ENCODE data around the gene BAMBI. TPM values are rescaled to one million over a fixed set of nuclear protein-coding genes. Genes with fewer than 3 reads are reported as not detected.
A peak's percentile ranks its signal among the peaks of the same experiment; 100 is the strongest.

Gene BAMBI
- total RNA-seq, 1 experiment from 2014 or later, result 76.9 TPM

DNA sequence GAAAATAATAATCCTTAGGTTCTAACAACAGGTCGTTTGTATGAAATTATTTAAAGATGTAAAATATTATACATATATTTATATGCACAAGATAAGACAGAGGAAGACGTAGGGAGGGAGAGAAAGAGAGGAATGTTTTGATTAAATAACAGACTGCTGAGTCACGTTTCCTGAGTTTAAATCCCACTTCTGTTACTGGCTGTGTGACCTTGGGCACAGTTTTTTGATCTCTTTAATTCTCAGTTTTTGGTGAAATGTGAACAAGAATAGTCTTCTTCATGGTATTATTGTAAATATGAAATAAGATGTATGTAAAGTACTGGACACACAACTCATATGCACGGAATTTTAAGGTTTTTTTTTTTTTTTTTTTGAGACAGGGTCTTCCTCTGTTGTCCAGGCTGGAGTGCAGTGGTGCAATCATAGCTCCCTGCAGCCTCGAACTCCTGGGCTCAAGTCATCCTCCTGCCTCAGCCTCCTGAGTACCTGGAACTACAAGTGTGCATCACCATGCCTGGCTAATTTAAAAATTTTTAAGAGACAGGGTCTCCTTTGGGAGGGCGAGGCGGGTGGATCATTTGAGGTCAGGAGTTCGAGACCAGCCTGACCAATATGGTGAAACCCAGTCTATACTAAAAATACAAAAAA, 42.6 kb downstream of the BAMBI start:
- Histone ChIP-seq H3K4me3 (no peak overlapping the region), H3K9me3 (replicated peaks) (no peaks in the 10 kb centered on the region), H3K27ac (peak overlapping the region; percentile 48; the same call in 1 of the 2 replicates), H3K27me3 (replicated peaks) (no peaks in the 10 kb centered on the region), H3K4me1 (replicated peaks) (peaks cover 31% of the 10 kb centered on the region), H3K36me3 (no peaks in the 10 kb centered on the region)
- peak in 1 of 2 experiments; percentile 58 for DNase-seq (ENCODE audit: low read depth in 1 of 2, low spot score in 2 of 2)

GRCh38 chr10:28721318-28721951, 44.1 kb downstream of the BAMBI start:
- Histone ChIP-seq H3K36me3 (no peaks in the 10 kb centered on the region), H3K27me3 (replicated peaks) (no peaks in the 10 kb centered on the region), H3K4me1 (replicated peaks) (peaks cover 31% of the 10 kb centered on the region), H3K27ac (no peak overlapping the region), H3K4me3 (no peak overlapping the region), H3K9me3 (replicated peaks) (no peaks in the 10 kb centered on the region)
- DNase-seq (ENCODE audit: low read depth in 1 of 2, low spot score in 2 of 2), result no peak

DNA sequence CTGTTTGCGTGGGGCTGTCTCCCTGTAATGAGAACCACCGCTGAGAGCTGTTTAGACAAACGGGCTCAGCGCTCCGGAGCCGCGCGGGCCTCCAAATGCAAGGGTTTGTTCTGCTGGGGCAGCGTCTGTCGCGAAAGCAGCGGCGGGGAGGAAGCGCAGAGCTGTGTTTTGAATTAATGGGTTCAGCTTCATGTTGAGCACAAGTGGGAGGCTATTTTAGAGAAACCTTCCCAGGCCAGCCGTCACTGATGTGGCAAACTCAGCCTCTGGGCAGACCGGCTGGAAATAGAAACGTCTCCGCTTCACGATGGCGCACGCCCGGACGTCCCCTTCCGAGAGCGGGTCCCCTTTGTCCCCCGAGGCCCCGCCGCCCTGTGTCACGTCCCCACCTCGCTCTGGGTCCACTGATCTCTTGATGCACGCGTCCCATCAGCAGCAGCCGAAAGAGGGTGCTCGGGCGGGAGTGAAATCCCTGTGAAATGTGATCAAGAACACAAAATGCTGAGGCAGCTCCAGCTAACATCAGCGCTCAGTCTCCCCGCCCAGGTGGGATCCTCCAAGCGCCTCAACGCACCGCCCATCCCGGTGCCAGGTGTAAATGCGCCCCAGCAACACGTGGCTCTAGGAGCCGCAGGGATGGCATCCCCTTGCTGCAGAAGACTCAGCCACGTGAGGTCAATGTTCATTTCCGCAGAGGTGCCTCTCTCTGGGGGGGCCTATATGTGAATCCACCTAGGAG, 44.9 kb downstream of the BAMBI start:
- Histone ChIP-seq H3K9me3 (replicated peaks) (no peaks in the 10 kb centered on the region), H3K4me3 (peak overlapping the region; percentile 35), H3K27ac (no peak overlapping the region), H3K27me3 (replicated peaks) (no peaks in the 10 kb centered on the region), H3K4me1 (replicated peaks) (peaks cover 31% of the 10 kb centered on the region), H3K36me3 (no peaks in the 10 kb centered on the region)
- peak; percentile 37 to 50 for DNase-seq (ENCODE audit: low read depth in 1 of 2, low spot score in 2 of 2)

DNA sequence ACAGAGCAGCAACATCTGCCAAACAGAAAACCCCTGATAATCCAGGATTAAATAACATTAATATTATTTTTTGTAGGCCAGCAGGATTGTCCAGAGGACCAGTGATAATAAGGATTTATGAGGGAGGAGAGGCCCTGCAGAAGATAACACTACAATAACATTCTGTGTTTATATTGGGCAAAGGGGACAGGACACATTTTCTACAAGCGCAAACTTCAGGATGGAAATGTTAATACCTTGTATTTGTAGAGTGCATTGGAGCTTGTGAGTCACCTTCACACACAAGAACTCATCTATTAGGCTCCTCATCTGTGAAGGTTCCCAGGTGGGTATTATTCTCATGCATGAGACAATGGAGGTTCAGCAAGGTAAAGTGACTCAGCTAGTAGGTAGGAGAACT, 51.0 kb downstream of the BAMBI start:
- DNase-seq (ENCODE audit: low read depth in 1 of 2, low spot score in 2 of 2), result no peak
- Histone ChIP-seq H3K36me3 (no peaks in the 10 kb centered on the region), H3K4me3 (no peak overlapping the region), H3K27me3 (replicated peaks) (no peaks in the 10 kb centered on the region), H3K9me3 (replicated peaks) (no peaks in the 10 kb centered on the region), H3K4me1 (replicated peaks) (peaks cover 13% of the 10 kb centered on the region; the same call in 1 of the 2 replicates), H3K27ac (no peak overlapping the region)

GRCh38 chr10:28730031-28730778, 52.9 kb downstream of the BAMBI start:
- Histone ChIP-seq H3K4me1 (replicated peaks) (peaks cover 23% of the 10 kb centered on the region), H3K27me3 (replicated peaks) (no peaks in the 10 kb centered on the region), H3K36me3 (no peaks in the 10 kb centered on the region), H3K9me3 (replicated peaks) (peaks cover 7% of the 10 kb centered on the region; the same call in 1 of the 2 replicates), H3K4me3 (no peak overlapping the region), H3K27ac (peak overlapping the region; percentile 51)
- DNase-seq (ENCODE audit: low read depth in 1 of 2, low spot score in 2 of 2), result peak in 1 of 2 experiments; percentile 55

- no peaks in the 10 kb centered on the region for H3K36me3 ChIP-seq
- no peaks in the 10 kb centered on the region for H3K27me3 ChIP-seq (replicated peaks)
- no peak overlapping the region for H3K4me3 ChIP-seq
- H3K27ac ChIP-seq, result no peak overlapping the region
- H3K9me3 ChIP-seq (replicated peaks), result peaks cover 7% of the 10 kb centered on the region; the same call in 1 of the 2 replicates
- peaks cover 28% of the 10 kb centered on the region for H3K4me1 ChIP-seq (replicated peaks)
- DNase-seq (ENCODE audit: low read depth in 1 of 2, low spot score in 2 of 2), result no peak
Observed at GRCh38 chr10:28732091-28732490, 54.8 kb downstream of the BAMBI start.

Other genes with a start within 250 kb of the BAMBI start
- gene WAC, start 144.4 kb upstream of the BAMBI start, total RNA-seq (2014; rRNA removed; shearing (Covaris generic)), result 51.8 and 90.6 TPM in 2 replicates

All from SJSA1 (cell line).